Measurements from ENCODE around the gene CYP4F3.

Gene CYP4F3

GRCh38 chr19:15618321-15618720 is 22.4 kb upstream of the CYP4F3 start:
- no peak for DNase-seq (ENCODE audit: insufficient read length, low spot score)
- TF ChIP-seq, protein P1, sequence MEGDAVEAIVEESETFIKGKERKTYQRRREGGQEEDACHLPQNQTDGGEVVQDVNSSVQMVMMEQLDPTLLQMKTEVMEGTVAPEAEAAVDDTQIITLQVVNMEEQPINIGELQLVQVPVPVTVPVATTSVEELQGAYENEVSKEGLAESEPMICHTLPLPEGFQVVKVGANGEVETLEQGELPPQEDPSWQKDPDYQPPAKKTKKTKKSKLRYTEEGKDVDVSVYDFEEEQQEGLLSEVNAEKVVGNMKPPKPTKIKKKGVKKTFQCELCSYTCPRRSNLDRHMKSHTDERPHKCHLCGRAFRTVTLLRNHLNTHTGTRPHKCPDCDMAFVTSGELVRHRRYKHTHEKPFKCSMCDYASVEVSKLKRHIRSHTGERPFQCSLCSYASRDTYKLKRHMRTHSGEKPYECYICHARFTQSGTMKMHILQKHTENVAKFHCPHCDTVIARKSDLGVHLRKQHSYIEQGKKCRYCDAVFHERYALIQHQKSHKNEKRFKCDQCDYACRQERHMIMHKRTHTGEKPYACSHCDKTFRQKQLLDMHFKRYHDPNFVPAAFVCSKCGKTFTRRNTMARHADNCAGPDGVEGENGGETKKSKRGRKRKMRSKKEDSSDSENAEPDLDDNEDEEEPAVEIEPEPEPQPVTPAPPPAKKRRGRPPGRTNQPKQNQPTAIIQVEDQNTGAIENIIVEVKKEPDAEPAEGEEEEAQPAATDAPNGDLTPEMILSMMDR (IDR thresholded peaks at IDR 0.05; ENCODE audit: insufficient read depth, missing control alignments), result no peak
- no peak for FAIRE-seq

GRCh38 chr19:15621801-15622200 is 18.9 kb upstream of the CYP4F3 start:
- no peak for FAIRE-seq

GRCh38 chr19:15622991-15623390 is 17.7 kb upstream of the CYP4F3 start:
- DNase-seq (ENCODE audit: insufficient read length, low spot score) (no peak), FAIRE-seq (no peak)
- TF ChIP-seq, protein P1 (IDR thresholded peaks at IDR 0.05; ENCODE audit: insufficient read depth, missing control alignments), result no peak

More at GRCh38 chr19:15621801-15622200, 18.9 kb upstream of the CYP4F3 start:
- TF ChIP-seq, protein P1 (IDR thresholded peaks at IDR 0.05; ENCODE audit: insufficient read depth, missing control alignments), result no peak
- DNase-seq (ENCODE audit: insufficient read length, low spot score), result no peak

GRCh38 chr19:15623711-15624318 is 16.9 kb upstream of the CYP4F3 start:
- FAIRE-seq, result no peak
- no peak for DNase-seq (ENCODE audit: insufficient read length, low spot score)
- TF ChIP-seq, protein P1 (IDR thresholded peaks at IDR 0.05; ENCODE audit: insufficient read depth, missing control alignments), result no peak

GRCh38 chr19:15628236-15629002 is 12.3 kb upstream of the CYP4F3 start:
- DNase-seq (ENCODE audit: insufficient read length, low spot score) (no peak), FAIRE-seq (no peak)
- TF ChIP-seq, protein P1 (IDR thresholded peaks at IDR 0.05; ENCODE audit: insufficient read depth, missing control alignments), result no peak

DNA sequence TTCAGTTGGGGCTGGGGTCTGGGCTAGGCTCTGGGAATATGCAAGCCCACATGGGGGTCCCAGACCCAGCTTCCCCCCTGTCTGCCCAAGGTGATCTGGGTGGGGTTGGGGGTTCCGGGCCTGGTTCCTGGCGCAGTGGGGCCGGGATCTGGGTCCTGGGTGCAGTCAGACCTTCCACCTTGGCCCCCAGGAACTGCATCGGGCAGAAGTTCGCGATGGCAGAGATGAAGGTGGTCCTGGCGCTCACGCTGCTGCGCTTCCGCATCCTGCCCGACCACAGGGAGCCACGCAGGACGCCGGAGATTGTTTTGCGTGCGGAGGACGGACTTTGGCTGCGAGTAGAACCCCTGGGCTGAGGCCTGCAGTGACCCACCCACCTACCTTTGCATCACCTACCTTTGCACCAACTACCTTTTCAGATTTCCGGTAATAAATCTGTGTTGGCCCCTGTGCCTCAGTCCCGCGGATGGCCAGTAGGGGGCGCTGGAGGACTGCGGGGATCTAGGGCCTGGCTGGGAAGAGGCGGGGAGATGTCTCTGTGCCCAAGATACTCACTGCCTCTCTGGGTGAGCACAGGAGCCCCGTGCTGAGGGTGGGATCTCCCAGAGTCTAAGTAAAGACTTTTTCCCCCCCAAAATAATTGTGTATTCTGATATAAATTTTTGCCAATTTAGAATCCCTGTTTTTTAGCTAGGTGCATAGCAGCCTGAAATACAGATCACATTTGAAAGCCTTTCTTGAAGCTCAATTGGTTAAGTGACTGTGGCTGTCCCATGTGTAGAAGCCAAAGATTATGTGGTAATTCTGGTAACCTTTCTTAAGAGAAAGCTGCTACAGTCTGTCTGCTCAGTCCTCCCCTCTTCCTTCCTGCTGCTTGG is 11.5 kb upstream of the CYP4F3 start:
- TF ChIP-seq, protein P1 (IDR thresholded peaks at IDR 0.05; ENCODE audit: insufficient read depth, missing control alignments), result peak; percentile 77
- FAIRE-seq, result no peak
- DNase-seq (ENCODE audit: insufficient read length, low spot score), result no peak

Data from D721Med (cell line).